GM13976 (cell line): ENCODE data around the gene CCDC102A.
"Not testable (repeated sequence)": the region's sequence is repeated elsewhere in the genome, so short reads cannot be mapped to it uniquely, and the experiment has no call there.

Source experiments
- DNase-seq: peaks from one replicate; pipeline ENCODE4 v3.0.0; 2012; ENCODE audit warnings: low spot score
- CTCF ChIP-seq: IDR thresholded peaks from 2 replicates; pipeline ENCODE4 v1.5.1; 2012; ENCODE audit warnings: borderline replicate concordance, mild to moderate bottlenecking; ENCODE audit not compliant: insufficient read depth; ENCODE audit errors: extremely low read depth, missing control alignments, control extremely low read depth
- in situ Hi-C: fragments of 300-500 bp; cut with MboI; formaldehyde crosslinking; loops from one replicate; pipeline ENCODE4 v1.12.0; 2022; ENCODE audit warnings: low sequenced_read_pairs, mixed read lengths, inconsistent platforms; ENCODE audit not compliant: unreplicated experiment

CCDC102A gene

GRCh38 chr16:57570301-57571070 lies 34.1 kb upstream of the CCDC102A start:
- in situ Hi-C loops, result no loop called here
- no peak for DNase-seq
- TF ChIP-seq CTCF, result no peak

- DNase-seq, result no peak
- TF ChIP-seq CTCF, result no peak
- in situ Hi-C loops, result no loop called here
These were observed 33.1 kb upstream of the CCDC102A start for GRCh38 chr16:57569306-57569946.

- in situ Hi-C loops, DNase-seq: not testable (repeated sequence)
These were observed 32.4 kb upstream of the CCDC102A start for GRCh38 chr16:57568772-57569171.

GRCh38 chr16:57568173-57568678 lies 31.9 kb upstream of the CCDC102A start:
- in situ Hi-C loops, result no loop called here
- TF ChIP-seq CTCF, result no peak
- DNase-seq, result no peak

- DNase-seq, result no peak
- in situ Hi-C loops, result no loop called here
These were observed 31.3 kb upstream of the CCDC102A start for GRCh38 chr16:57567691-57568090.

GRCh38 chr16:57566436-57566835 lies 30.1 kb upstream of the CCDC102A start:
- DNase-seq, result no peak
- TF ChIP-seq CTCF, result no peak
- in situ Hi-C loops, result no loop called here

More at GRCh38 chr16:57567691-57568090, 31.3 kb upstream of the CCDC102A start:
- TF ChIP-seq CTCF, result no peak

GRCh38 chr16:57565461-57565860 lies 29.1 kb upstream of the CCDC102A start:
- in situ Hi-C loops, result no loop called here
- no peak for TF ChIP-seq CTCF
- no peak for DNase-seq
